Islet precursor cell (in vitro differentiated cells): Measurements from ENCODE around the gene ID2.

ENCODE experiments used
- DNase-seq: peaks from one replicate; pipeline ENCODE4 v3.0.0-alpha.2; 2018

Gene ID2

GRCh38 chr2:8671176-8671575, 10.7 kb upstream of the ID2 start:
- peak; percentile 21 for DNase-seq

GRCh38 chr2:8671802-8672201, 10.1 kb upstream of the ID2 start:
- peak; percentile 21 for DNase-seq

GRCh38 chr2:8672940-8673339, 8.9 kb upstream of the ID2 start:
- peak; percentile 15 for DNase-seq

GRCh38 chr2:8673381-8673780, 8.5 kb upstream of the ID2 start:
- DNase-seq, result peak; percentile 20

- DNase-seq, result peak; percentile 19
Observed at GRCh38 chr2:8674420-8675009, 7.3 kb upstream of the ID2 start.

GRCh38 chr2:8675543-8675942, 6.3 kb upstream of the ID2 start:
- DNase-seq, result peak; percentile 18

- peak; percentile 90 for DNase-seq
Observed at GRCh38 chr2:8676191-8676920, 5.5 kb upstream of the ID2 start.

- peak; percentile 76 for DNase-seq
Observed at GRCh38 chr2:8676921-8677645, 4.8 kb upstream of the ID2 start.

- DNase-seq, result peak; percentile 98
Observed at GRCh38 chr2:8677646-8678592, 3.9 kb upstream of the ID2 start.

GRCh38 chr2:8678731-8679566, 2.9 kb upstream of the ID2 start:
- DNase-seq, result peak; percentile 98

- no peak for DNase-seq
Observed at GRCh38 chr2:8679567-8679826, 2.4 kb upstream of the ID2 start.

GRCh38 chr2:8679827-8680731, 1.8 kb upstream of the ID2 start:
- peak; percentile 76 for DNase-seq

- DNase-seq, result no peak
Observed at GRCh38 chr2:8680822-8681760, 765 bp upstream of the ID2 start.

GRCh38 chr2:8682719-8683667, 1.1 kb downstream of the ID2 start:
- no peak for DNase-seq

- DNase-seq, result peak; percentile 82
Observed at GRCh38 chr2:8684540-8684877, 2.7 kb downstream of the ID2 start.

- DNase-seq, result peak; percentile 95
Observed at GRCh38 chr2:8684878-8685696, 3.2 kb downstream of the ID2 start.

GRCh38 chr2:8685697-8686358, 4.0 kb downstream of the ID2 start:
- peak; percentile 90 for DNase-seq
